ENCODE measurements around the gene RFX2.
A peak's percentile ranks its signal among the peaks of the same experiment; 100 is the strongest.

The RFX2 gene

GRCh38 chr19:6058518-6059201 is 51.6 kb downstream of the RFX2 start:
- no peak for DNase-seq

GRCh38 chr19:6057651-6058517 is 52.4 kb downstream of the RFX2 start:
- no peak for DNase-seq

- no peak for DNase-seq
Measured at GRCh38 chr19:6056801-6057650, 53.3 kb downstream of the RFX2 start.

DNA sequence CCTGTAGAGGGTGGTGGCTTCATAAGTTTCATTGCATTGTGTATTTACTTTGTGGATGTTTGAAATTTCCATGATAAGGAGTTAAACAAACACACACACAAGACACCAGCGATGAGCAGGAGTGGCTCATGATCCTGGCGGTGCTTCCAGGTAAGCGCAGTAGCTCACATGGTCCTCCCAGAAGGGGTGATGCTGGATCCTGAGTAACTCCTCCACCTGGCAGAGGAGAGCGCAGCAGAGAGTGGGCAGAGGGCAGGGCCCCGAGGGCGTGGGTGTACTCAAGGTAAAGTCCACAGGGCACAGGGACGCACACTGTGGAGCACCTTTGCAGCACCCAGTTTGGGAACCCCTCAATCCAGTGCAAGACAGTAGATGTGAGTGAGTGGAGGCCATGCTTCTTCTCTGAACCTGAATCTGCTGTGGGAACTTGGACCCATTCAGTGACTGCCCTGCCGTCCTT is 54.0 kb downstream of the RFX2 start:
- DNase-seq = no peak

- DNase-seq = no peak
Measured at GRCh38 chr19:6055013-6055795, 55.1 kb downstream of the RFX2 start.

DNA sequence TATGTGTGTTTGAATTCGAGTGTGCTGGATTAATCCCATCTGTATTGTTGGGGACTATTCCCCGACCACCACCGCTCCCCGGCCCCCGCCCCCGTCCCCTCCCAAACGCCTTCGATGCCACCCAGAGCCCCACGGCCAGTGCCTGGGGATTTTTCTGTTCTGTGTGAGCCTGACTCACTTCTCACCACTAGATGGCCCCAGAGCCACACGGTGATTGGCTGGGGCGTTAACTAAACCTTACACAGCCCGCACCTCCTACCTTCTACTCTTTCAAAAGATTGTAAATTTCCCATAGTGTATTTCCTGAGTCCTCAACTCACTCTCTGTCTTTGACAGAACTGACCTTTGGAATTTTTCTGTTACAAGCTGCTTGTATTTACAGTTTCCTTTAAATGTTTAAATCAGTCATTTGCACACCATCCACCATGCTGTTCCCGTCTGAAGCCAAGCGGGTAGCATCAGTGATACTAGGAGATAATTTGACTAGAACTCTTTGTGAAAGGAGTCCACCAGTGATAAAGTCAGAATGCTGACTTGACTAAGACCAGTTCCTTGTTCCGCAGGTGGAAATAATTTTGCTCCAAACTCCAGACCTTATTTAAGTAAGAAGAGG is 61.4 kb downstream of the RFX2 start:
- peak; percentile 54 for DNase-seq

- DNase-seq = no peak
Measured at GRCh38 chr19:6048348-6048747, 62.0 kb downstream of the RFX2 start.

GRCh38 chr19:6047741-6048251 is 62.5 kb downstream of the RFX2 start:
- DNase-seq = no peak

GRCh38 chr19:6047256-6047655 is 63.0 kb downstream of the RFX2 start:
- no peak for DNase-seq

- no peak for DNase-seq
Measured at GRCh38 chr19:6045108-6045507, 65.2 kb downstream of the RFX2 start.

- DNase-seq = no peak
Measured at GRCh38 chr19:6044056-6044805, 66.1 kb downstream of the RFX2 start.

DNA sequence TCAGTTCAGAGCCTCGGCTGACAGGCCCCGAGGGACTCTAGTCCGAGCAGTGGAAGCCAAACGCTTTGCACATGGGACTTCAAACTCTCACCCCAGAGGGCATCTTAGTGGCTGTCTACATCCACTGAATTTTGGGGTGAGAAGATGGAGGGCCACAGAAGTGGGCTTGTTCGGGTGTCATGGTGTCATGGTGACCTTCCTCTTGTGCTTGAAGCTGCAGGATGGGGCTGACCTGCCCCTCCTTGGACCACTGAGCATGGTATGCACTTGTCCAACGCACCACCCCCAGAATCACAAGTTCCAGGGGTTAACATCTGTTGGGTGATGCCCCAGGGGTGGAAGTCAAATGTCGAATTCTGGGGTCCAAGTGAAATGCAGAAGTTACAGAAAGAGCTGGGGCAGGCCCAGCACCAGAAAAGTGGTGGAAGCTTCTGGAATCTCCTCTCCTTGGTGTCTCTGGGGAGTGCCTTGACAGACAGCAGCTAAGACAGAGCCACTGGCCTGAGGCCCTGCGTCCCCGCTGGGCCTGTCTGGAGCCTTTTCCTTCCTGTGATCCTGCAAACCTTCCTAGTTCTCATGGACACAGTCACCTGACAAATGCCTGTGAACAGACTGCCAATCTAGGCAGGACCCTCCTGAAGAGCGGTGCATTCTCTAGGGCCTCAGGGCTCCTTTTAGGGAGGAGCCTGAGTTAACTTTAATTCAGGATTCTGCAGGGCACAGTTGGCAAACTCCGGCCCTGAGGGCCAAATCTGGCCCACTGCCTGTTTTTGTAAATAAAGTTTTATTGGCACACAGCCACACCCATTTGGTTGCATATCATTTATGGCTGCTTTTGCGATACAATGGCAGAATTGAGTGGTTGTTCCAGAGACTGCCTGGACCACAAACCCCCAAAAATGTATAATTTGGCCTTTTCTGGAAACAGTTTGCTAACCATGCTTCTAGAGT is 67.2 kb downstream of the RFX2 start:
- no peak for DNase-seq

DNA sequence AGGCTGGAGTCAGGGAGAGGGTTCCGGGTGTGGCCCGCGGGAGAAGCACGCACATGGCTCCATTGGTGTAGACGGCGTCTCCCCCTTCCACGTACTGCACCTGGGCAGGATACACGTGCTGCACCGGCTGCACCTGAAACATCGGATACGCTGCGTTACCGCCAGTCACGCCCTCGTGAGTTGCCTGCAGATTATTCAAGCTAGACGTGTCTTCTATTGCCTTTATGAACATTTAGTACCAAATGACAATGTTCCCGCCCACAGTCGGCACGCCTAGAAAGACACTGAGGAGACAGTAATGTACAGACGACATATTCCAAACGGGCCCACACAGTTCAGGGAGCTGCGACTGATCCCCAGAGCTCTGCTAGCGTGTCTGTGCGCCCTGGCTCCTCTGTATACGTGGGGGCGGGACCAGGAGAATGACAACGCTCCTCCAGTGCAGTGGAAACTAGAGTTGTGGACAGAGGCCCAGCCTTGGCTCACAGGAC is 68.3 kb downstream of the RFX2 start:
- no peak for DNase-seq

DNA sequence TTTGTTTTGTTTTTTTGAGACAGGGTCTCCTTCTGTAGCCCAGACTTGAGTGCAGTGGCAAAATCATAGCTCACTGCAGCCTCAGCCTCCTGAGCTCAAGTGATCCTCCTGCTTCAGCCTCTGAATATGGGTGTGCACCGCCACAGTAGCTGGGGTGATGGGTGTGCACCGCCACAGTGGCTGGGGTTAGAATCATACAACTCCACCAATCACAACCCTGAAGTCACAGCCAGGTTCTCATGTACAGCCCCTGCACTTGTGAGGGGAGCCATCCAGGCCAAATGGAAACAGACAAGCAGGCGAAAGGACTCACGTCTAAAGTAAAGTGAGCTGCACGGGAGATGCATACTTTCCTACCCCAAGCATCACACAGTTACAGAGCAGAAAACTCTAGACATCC is 69.2 kb downstream of the RFX2 start:
- DNase-seq = no peak

GRCh38 chr19:6039566-6040225 is 70.6 kb downstream of the RFX2 start:
- DNase-seq = no peak

DNA sequence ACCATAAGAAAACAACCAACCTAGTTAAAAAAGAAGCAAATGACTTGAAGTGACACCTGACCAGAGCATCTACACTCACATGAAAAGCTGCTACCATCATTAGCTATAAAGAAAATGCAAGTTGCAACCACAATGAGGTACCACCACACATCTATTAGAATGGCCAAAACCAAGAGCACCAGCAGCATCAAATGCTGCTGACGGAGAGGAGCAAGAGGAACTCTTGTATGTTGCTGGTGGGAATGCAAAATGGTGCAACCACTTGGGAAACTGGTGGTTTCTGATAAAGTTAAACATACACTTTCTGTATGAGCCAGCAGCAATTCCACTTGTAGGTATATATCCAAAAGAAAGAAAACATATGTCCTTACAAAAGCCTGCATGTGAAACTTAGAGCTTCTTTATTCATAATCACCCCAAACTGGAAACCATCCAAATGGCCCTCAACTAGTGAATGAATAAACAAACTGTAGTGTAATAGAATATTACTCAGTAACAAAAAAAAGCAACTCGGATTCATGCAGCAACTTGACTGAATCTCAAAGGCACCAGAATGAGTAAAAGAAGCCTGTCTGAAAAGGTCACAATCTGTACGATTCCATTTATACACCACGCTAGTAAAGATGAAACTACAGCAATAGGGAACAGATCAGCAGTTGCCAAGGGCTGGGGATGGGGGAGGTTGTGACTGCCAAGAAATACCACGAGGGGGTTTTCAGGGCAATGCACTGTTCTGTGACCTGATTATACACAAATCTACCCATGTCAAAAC is 71.5 kb downstream of the RFX2 start:
- DNase-seq = no peak

DNA sequence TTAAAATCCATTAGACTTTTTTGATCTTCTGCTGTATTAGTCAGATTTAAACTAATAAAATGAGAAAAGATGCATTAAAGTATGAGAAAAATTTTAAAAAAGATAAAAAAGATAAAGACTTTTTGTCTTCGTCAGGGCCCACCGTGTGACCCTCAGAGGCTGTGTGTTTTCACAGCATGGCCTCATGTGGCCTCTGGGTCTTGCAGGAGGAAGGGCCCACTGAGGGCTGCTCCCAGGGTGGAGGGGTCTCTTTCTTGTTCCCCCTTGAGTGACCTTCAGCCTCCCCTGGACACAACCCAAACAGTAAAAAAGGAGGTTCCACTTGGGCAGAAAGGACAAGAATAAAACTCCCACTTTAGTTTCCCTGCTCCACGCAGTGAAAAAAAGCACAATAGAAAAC is 75.3 kb downstream of the RFX2 start:
- no peak for DNase-seq

DNA sequence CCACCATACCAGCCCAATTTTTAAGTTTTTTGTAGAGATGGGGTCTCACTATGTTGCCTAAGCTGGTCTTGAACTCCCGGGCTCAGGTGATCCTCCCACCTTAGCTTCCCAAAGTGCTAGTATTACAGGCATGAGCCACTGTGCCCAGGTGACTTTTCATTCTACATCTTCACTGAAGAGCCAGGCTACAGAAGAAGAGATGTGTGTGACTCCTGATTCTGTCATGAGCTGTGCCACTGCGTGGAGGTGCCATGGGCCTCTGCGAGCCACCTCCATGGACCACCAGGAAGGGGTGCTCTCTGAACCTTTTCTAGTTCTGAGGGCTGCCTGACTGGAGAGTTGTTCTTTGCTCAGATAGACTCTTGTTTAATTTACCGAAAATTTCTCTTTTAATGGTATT is 75.8 kb downstream of the RFX2 start:
- no peak for DNase-seq

Measured in GDM1 (cell line).